Rectal smooth muscle tissue (tissue), 1 donor: ENCODE data around the gene REPS1.
"Not testable (repeated sequence)": the region's sequence is repeated elsewhere in the genome, so short reads cannot be mapped to it uniquely, and the experiment has no call there.

ENCODE experiments used
- H3K27ac ChIP-seq: one replicate; pipeline ENCODE4 v1.7.0; 2013; ENCODE audit warnings: low read depth, low read length, inconsistent platforms
- H3K27me3 ChIP-seq: one replicate; pipeline ENCODE4 v1.7.0; 2013; ENCODE audit warnings: low read length; ENCODE audit not compliant: control insufficient read depth, insufficient read depth
- H3K36me3 ChIP-seq: one replicate; pipeline ENCODE4 v1.7.0; 2013; ENCODE audit warnings: low read length; ENCODE audit not compliant: control insufficient read depth, insufficient read depth
- H3K4me1 ChIP-seq: one replicate; pipeline ENCODE4 v1.7.0; 2013; ENCODE audit warnings: low read length; ENCODE audit not compliant: control insufficient read depth, insufficient read depth
- H3K4me3 ChIP-seq: one replicate; pipeline ENCODE4 v1.7.0; 2013; ENCODE audit warnings: low read length
- H3K9ac ChIP-seq: one replicate; pipeline ENCODE4 v1.7.0; 2013; ENCODE audit warnings: low read length

REPS1 gene

DNA sequence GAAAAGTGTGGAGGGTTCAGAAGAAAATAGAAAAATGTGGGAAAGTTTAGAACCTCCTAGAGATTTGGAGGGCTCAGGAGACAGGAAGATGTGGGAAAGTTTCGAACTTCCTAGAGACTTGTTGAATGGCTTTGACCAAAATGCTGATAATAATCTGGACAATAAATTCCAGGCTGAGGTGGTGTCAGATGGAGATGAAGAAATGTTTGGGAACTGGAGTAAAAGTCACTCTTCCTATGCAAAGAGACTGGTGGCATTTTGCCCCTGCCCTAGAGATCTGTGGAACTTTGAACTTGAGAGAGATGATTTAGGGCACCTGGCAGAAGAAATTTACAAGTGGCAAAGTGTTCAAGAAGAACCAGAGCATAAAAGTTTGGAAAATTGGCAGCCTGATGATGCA is 5.4 kb upstream of the REPS1 start:
- H3K36me3 ChIP-seq, H3K4me3 ChIP-seq, H3K27me3 ChIP-seq, H3K4me1 ChIP-seq, H3K27ac ChIP-seq, H3K9ac ChIP-seq: not testable (repeated sequence)

DNA sequence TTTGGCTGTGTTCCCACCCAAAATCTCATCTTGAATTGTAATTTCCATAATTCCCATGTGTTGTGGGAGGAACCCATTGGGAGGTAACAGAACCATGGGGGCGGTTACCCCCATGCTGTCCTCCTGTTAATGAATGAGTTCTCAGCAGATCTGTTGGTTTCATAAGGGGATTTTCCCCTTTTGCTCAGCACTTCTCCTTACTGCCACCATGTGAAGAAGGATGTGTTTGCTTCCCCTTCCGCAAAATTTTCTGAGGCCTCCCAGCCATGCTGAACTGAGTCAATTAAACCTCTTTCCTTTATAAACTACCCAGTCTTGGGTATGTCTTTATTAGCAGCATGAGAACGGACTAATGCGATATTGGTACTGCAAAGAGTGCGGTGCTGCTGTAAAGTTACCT is 4.9 kb upstream of the REPS1 start:
- H3K27me3 ChIP-seq, H3K4me3 ChIP-seq, H3K9ac ChIP-seq, H3K4me1 ChIP-seq, H3K36me3 ChIP-seq, H3K27ac ChIP-seq: not testable (repeated sequence)

DNA sequence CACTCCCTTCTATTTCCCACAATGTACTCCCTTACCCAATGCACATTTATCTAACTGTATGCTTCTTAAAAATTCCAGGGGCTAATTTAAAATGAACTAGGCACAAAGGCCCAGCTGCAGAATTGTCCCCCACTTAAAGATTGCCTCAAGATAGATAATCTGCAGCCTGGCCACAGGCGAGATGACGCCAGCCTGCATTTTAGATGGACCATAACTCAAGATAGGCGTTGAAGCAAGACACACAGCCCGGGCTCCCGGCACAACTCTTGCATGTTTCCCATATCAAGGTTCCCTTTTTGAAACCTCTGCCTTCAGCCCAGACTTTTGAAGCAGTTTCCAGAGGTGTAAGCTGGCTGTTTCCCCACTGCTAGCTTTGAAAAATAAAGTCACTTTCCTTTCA is 3.2 kb upstream of the REPS1 start:
- Histone ChIP-seq H3K27me3 (no peaks in the 10 kb centered on the region), H3K27ac (no peak overlapping the region), H3K36me3 (no peaks in the 10 kb centered on the region), H3K9ac (no peak overlapping the region), H3K4me1 (peaks cover 4% of the 10 kb centered on the region), H3K4me3 (no peak overlapping the region)

DNA sequence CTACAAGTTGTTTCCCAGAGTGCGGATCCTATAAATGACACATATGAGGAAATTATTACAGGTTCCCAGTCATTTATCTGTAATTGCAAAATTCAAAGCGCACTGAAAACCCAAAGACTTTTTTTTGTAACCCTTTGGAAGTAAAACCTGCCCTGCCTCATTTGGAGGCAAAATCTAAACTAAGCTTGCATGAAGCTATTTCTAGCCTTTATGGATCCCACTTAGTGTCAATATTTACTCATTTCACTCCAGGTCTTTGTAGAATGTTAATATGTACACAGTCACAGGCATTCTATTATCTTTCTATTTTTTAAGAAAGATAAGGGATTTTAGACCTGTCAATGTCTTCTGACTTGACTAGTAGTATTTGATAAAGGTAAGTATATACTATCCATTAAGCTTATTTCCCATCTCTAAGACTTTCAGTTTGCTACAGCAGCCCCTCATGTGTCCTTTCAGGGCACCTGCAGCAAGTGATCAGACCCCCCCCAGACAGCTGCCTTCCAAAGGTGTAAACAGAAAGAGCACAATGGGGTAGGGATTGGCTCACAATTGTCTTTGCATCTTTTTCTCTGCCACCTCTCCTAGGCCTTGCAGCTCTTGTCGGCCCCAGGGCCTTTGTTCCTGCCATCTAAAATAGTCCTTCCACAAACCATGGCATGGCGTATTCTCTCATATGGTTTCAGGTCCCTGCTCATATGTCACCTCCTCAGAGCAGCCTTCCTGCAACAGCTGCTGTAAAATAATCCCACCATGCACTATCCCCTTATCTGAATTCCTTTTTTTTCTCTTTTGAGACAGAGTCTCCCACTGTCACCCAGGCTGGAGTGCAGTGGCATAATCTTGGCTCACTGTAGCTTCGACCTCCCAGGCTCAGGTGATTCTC is 1.3 kb upstream of the REPS1 start:
- no peaks in the 10 kb centered on the region for H3K27me3 ChIP-seq
- peaks cover 6% of the 10 kb centered on the region for H3K4me1 ChIP-seq
- no peak overlapping the region for H3K27ac ChIP-seq
- H3K4me3 ChIP-seq: no peak overlapping the region
- H3K36me3 ChIP-seq: no peaks in the 10 kb centered on the region
- H3K9ac ChIP-seq: no peak overlapping the region

DNA sequence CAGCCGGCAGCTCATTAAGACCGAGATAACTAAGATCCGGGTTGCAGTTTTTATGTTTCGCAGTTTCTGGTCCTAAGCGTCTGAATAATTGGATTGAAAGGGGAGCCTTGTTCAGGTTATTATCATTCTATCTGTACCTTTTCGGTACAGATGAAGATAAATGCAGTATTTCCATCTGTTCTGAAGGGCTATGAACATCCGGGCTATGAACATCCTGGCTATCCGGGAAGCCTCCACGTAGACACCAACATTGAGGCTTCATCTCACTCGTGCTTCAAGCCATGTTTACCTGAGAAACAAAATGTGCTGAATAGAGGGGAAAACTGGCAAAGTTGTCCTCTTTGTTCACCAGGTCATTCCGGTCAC is 399 bp upstream of the REPS1 start:
- H3K27me3 ChIP-seq: no peaks in the 10 kb centered on the region
- H3K4me3 ChIP-seq: peak overlapping the region; percentile 74
- peaks cover 6% of the 10 kb centered on the region for H3K4me1 ChIP-seq
- H3K9ac ChIP-seq: peak overlapping the region; percentile 41
- H3K27ac ChIP-seq: peak overlapping the region; percentile 58
- no peaks in the 10 kb centered on the region for H3K36me3 ChIP-seq

DNA sequence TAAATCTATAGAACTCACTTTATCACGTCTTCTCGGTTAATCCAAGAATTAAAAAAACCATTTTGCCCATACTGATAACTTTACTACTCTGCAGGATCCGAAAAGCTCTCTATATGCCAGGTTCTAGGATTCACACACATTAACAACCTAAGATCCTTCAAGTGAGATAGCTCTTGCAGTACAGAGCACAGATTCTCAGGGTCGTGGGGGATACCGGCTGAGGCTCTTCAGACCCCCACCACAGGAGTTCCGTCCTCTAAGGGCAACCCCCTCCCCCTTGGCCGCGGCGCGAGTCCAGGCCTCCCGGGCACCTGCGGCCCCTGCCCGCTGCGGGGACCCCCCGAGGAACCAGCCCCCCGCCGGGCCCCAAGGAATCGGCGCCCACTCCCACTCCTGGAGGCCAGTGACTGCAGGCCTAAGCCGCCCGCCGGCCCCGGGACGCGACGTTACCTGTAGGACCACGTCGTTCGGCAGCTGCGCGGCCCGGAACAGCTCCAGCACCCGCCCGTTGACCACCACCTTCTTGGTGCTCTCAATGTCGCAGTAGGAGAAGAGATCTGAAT is 892 bp downstream of the REPS1 start:
- peak overlapping the region; percentile 90 for H3K4me3 ChIP-seq
- H3K36me3 ChIP-seq: no peaks in the 10 kb centered on the region
- H3K27me3 ChIP-seq: no peaks in the 10 kb centered on the region
- H3K27ac ChIP-seq: peak overlapping the region; percentile 89
- peak overlapping the region; percentile 74 for H3K9ac ChIP-seq
- peaks cover 10% of the 10 kb centered on the region for H3K4me1 ChIP-seq

DNA sequence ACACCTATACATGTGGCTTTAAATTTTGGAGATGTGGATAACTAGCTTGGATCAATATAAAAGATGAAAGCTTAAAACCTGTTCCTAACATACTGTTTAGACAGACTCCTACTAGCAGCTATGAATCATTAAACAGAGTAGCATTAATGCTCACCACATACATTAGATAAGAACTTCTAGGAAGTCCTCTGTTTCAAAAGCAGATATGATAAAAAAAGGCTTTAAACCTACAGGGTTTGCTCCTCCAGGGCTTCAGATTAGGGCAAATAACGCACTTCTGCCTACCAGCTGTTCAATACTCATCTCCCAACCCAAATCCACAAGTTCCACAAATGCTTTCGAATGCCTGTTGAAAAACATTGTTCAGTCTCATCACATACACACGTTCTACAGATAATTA is 1.5 kb downstream of the REPS1 start:
- no peak overlapping the region for H3K9ac ChIP-seq
- peaks cover 13% of the 10 kb centered on the region for H3K4me1 ChIP-seq
- H3K27me3 ChIP-seq: no peaks in the 10 kb centered on the region
- no peaks in the 10 kb centered on the region for H3K36me3 ChIP-seq
- peak overlapping the region; percentile 90 for H3K4me3 ChIP-seq
- H3K27ac ChIP-seq: no peak overlapping the region

DNA sequence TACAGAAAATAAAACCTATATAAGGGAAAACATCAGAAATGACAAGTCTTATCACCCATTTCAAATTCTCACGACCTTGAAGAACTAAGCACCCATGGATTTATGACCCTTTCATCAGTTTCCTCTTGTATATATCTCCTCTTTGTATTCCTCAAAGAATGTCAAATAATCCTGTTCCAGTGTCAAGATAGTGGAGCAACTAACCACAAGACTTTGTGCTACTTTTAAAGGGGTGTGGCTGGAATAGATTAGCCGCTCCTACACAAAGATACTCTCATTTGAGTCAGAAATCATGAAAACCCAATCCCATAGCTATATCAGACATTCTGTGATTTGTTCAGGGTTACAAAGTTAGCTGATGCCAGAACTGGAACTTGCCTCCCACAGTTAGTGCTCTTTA is 6.6 kb downstream of the REPS1 start:
- H3K4me1 ChIP-seq: peaks cover 10% of the 10 kb centered on the region

DNA sequence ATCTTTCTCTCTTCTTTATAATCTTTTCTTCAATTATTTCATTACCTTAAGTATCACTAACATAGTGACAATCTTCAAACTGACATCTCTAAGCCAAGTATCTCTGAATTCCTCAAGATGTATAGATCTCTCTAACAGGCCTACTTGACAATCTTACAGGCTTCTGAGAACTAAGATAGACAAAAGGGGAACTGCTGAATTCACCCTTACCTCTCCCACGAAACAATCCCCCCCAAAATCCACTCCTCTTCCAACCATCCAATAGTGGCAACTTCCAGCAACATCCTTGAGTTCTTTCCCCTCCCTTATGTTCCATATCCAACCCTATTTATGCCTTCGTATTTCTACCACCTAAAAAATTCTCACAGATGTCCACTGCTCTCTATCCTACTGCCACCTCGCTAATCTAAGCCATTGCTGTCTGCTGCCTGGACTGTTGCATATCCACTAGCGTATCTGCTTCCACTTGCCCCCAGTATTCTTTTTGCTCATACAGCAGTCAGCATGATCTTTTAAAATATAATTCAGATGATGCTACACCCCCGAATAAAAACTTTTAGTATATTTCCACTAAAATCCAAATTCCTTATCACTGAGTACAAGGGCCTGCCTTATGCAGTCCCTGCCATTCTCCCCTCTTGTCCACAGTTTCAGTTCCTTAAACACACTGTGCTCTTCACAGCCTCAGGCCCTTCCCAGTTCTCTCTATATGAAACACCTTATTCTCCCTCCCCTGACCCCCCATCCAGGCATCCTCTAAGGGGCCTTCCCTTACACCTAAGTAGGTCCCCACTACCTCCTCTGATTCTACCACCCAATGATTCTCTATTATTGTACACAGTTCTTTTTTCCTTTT is 8.0 kb downstream of the REPS1 start:
- peaks cover 8% of the 10 kb centered on the region for H3K4me1 ChIP-seq

More for the DNA sequence above, 6.6 kb downstream of the REPS1 start:
- Histone ChIP-seq H3K27me3 (no peaks in the 10 kb centered on the region), H3K4me3 (no peak overlapping the region), H3K27ac (no peak overlapping the region), H3K9ac (no peak overlapping the region), H3K36me3 (no peaks in the 10 kb centered on the region)

DNA sequence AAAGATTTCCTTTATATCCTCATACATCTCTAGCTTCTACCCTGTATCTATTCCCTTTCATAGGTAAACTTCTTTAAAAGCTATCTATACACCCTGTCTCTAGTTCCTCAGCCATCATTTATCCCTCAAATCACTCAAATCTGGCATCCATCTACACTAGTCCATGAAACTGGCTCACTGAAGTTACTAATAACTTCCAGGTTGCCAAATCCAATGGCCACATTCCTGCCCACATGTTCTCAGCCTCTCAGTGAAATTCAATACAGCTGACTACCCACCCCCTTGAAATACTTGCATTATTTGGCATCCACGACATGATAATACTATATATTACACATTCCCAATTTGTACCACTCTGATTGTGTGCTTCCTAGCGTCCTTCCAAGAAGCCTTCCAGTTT is 8.7 kb downstream of the REPS1 start:
- Histone ChIP-seq H3K9ac (no peak overlapping the region), H3K4me3 (no peak overlapping the region), H3K4me1 (peaks cover 8% of the 10 kb centered on the region), H3K36me3 (no peaks in the 10 kb centered on the region), H3K27me3 (no peaks in the 10 kb centered on the region), H3K27ac (no peak overlapping the region)

More for the DNA sequence above, 8.0 kb downstream of the REPS1 start:
- H3K9ac ChIP-seq: no peak overlapping the region
- no peak overlapping the region for H3K4me3 ChIP-seq
- H3K36me3 ChIP-seq: no peaks in the 10 kb centered on the region
- no peak overlapping the region for H3K27ac ChIP-seq
- no peaks in the 10 kb centered on the region for H3K27me3 ChIP-seq

DNA sequence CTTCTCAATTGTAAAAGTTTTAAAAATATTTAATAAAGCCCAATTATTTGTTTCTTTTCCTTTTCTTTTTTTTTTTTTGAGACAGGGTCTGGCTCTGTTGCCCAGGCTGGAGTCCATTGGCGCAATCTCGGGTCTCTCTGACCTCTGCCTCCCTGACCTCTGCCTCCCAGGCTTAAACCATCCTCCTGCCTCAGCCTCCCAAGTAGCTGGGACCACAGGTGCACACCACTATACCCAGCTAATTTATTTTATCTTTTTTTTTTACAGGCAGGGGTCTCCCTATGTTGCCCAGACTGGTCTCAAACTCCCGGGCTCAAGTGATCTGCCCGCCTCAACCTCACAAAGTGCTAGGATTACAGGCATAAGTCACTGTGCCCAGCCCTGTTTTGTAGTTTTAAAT is 9.8 kb downstream of the REPS1 start:
- no peaks in the 10 kb centered on the region for H3K36me3 ChIP-seq
- H3K27ac ChIP-seq: no peak overlapping the region
- no peak overlapping the region for H3K9ac ChIP-seq
- peaks cover 8% of the 10 kb centered on the region for H3K4me1 ChIP-seq
- no peaks in the 10 kb centered on the region for H3K27me3 ChIP-seq
- H3K4me3 ChIP-seq: no peak overlapping the region

DNA sequence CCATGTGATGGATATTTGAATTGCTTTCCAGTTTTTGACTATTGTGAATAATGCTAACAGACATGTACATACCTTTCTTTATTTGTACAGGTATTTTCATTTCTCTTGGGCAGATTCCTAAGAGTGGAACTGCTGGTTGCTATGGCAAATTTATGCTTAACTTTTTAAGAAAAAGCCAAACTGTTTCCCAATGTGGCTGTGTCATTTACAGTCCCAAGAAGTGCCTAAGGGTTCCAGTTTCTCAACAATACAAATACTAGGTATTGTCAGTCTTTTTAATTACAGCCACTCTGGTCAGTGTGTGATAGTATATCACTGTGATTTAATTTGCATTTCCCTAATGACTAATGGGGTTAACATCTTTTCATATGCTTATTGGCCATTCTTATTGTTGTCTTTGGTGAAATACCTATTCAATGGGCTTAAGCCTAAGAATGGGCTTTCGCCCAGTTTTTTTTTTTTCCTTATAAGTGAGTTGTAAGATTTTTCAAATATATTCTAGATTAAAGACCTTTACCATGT is 10.3 kb downstream of the REPS1 start:
- Histone ChIP-seq H3K36me3 (no peaks in the 10 kb centered on the region), H3K27ac (no peak overlapping the region), H3K4me1 (peaks cover 6% of the 10 kb centered on the region), H3K9ac (no peak overlapping the region), H3K27me3 (no peaks in the 10 kb centered on the region), H3K4me3 (no peak overlapping the region)
